ENCODE results near the gene SLAMF8. TPM values are rescaled to one million over a fixed set of nuclear protein-coding genes. Genes with fewer than 3 reads are reported as not detected.

SLAMF8 gene
- total RNA-seq, 1 experiment from 2014 or later, result not detected

GRCh38 chr1:159856576-159856975, 29.9 kb downstream of the SLAMF8 start:
- POLR2A ChIA-PET, result interaction anchor here (0.6 kb wide), 1 partner anchor 12 kb away, joined by 3 read pairs; no protein-coding TSS in a partner anchor
- no peak overlapping the region for H3K27ac ChIP-seq (ENCODE audit: low read length)
- DNase-seq (ENCODE audit: low read depth, low spot score) (no peak), ATAC-seq (no peak)
- no peaks in the 10 kb centered on the region for H3K36me3 ChIP-seq (ENCODE audit: control insufficient read depth, insufficient read depth, low read length)
- no peak for TF ChIP-seq CTCF (IDR thresholded peaks at IDR 0.05)
- no peak for TF ChIP-seq POLR2AphosphoS5 (IDR thresholded peaks at IDR 0.05; ENCODE audit: low read depth, low read length)
- no peak for TF ChIP-seq SIN3A (IDR thresholded peaks at IDR 0.05; ENCODE audit: borderline replicate concordance, insufficient read depth, low read depth, low read length)
- no peak for TF ChIP-seq REST (IDR thresholded peaks at IDR 0.05; ENCODE audit: insufficient read depth in 1 of 2, low read depth in 2 of 2, low read length in 1 of 2)
- no peak for TF ChIP-seq TCF7L2 (IDR thresholded peaks at IDR 0.05; ENCODE audit: low read depth, low read length)
- CTCF ChIA-PET, result no interaction called here
- BruUV-seq (replicated peaks), result no TSS peak
- no peaks in the 10 kb centered on the region for H3K9me3 ChIP-seq (ENCODE audit: control insufficient read depth, insufficient read depth, low read depth, low read length)
- peaks cover 9% of the 10 kb centered on the region; the same call in 1 of the 2 replicates for H3K4me1 ChIP-seq (ENCODE audit: control insufficient read depth, insufficient read depth, low read length)
- no peaks in the 10 kb centered on the region for H3K27me3 ChIP-seq (ENCODE audit: control insufficient read depth, insufficient read depth, low read length)
- no peak overlapping the region for H3K4me3 ChIP-seq (ENCODE audit: low read depth in 2 of 2, low read length in 2 of 2)
- intact Hi-C loops (cut with micrococcal nuclease; ENCODE audit: unreplicated experiment), result no loop called here
- in situ Hi-C loops (cut with HindIII; ENCODE audit: low pct_unique_long_range_greater_than_20kb, low sequenced_read_pairs), result no loop called here

- in situ Hi-C loops (cut with HindIII; ENCODE audit: low pct_unique_long_range_greater_than_20kb, low sequenced_read_pairs), result no loop called here
- H3K27me3 ChIP-seq (ENCODE audit: control insufficient read depth, insufficient read depth, low read length), result no peaks in the 10 kb centered on the region
- ATAC-seq, result no peak
These were observed 31.2 kb downstream of the SLAMF8 start for GRCh38 chr1:159857889-159858288.

More at GRCh38 chr1:159857889-159858288, 31.2 kb downstream of the SLAMF8 start:
- Histone ChIP-seq H3K9me3 (ENCODE audit: control insufficient read depth, insufficient read depth, low read depth, low read length) (no peaks in the 10 kb centered on the region), H3K4me3 (ENCODE audit: low read depth in 2 of 2, low read length in 2 of 2) (no peak overlapping the region), H3K4me1 (ENCODE audit: control insufficient read depth, insufficient read depth, low read length) (peaks cover 9% of the 10 kb centered on the region; the same call in 1 of the 2 replicates), H3K36me3 (ENCODE audit: control insufficient read depth, insufficient read depth, low read length) (no peaks in the 10 kb centered on the region), H3K27ac (ENCODE audit: low read length) (no peak overlapping the region)
- POLR2A ChIA-PET, result no interaction called here
- intact Hi-C loops (cut with micrococcal nuclease; ENCODE audit: unreplicated experiment), result no loop called here
- BruUV-seq (replicated peaks), result no TSS peak
- TF ChIP-seq SIN3A (IDR thresholded peaks at IDR 0.05; ENCODE audit: borderline replicate concordance, insufficient read depth, low read depth, low read length), result no peak
- no peak for TF ChIP-seq CTCF (IDR thresholded peaks at IDR 0.05)
- peak in 1 of 2 experiments; percentile 49; a peak in 1 of 4 replicates for TF ChIP-seq REST (IDR thresholded peaks at IDR 0.05; ENCODE audit: insufficient read depth in 1 of 2, low read depth in 2 of 2, low read length in 1 of 2)
- no peak for DNase-seq (ENCODE audit: low read depth, low spot score)
- CTCF ChIA-PET, result no interaction called here

All from Panc1 (cell line).